Activated naive CD8-positive, alpha-beta T cell treated with anti-CD3 and anti-CD28 coated beads for 36 hours (primary cell): ENCODE measurements around the gene UEVLD. TPM values are rescaled to one million over a fixed set of nuclear protein-coding genes. Genes with fewer than 3 reads are reported as not detected.

Experiments
- DNase-seq: peaks from one replicate; pipeline ENCODE4 v3.0.0; 2021
- H3K27ac Mint-ChIP-seq: one replicate; pipeline ENCODE4 v1.8.0; 2022; ENCODE audit warnings: mild to moderate bottlenecking, moderate library complexity, mixed read lengths
- H3K27me3 Mint-ChIP-seq: one replicate; pipeline ENCODE4 v1.8.0; 2022; ENCODE audit warnings: mild to moderate bottlenecking, mixed read lengths
- H3K36me3 Mint-ChIP-seq: one replicate; pipeline ENCODE4 v1.8.0; 2021; ENCODE audit warnings: mild to moderate bottlenecking, mixed read lengths
- H3K4me1 Mint-ChIP-seq: one replicate; pipeline ENCODE4 v1.8.0; 2021; ENCODE audit warnings: mixed read lengths
- H3K4me3 Mint-ChIP-seq: one replicate; pipeline ENCODE4 v1.8.0; 2022; ENCODE audit warnings: mild to moderate bottlenecking, moderate library complexity, mixed read lengths
- H3K9me3 Mint-ChIP-seq: one replicate; pipeline ENCODE4 v1.8.0; 2022; ENCODE audit warnings: mixed read lengths
- total RNA-seq, 2 experiments: library from RNA; stranded (reverse); gene quantifications; one replicate each; pipeline ENCODE4 v1.2.3, GENCODE V29; 2021

The UEVLD gene
- total RNA-seq: 10 to 100 TPM; 15.4 to 15.7 TPM

- H3K27me3 Mint-ChIP-seq: no peaks in the 10 kb centered on the region
- H3K27ac Mint-ChIP-seq: no peak within 1 kb of the TSS
- H3K9me3 Mint-ChIP-seq: no peaks in the 10 kb centered on the region
These were observed at the start of gene UEVLD for GRCh38 chr11:18588297-18589252. TSS of gene UEVLD (minus strand) at chr11:18588734. CDS start at chr11:18588654, 80 bp downstream.

GRCh38 chr11:18634140-18635032 is 45.9 kb upstream of the UEVLD start, which contains the start of gene SPTY2D1:
TSS of gene SPTY2D1 (minus strand) at chr11:18634342. CDS start at chr11:18634257, 85 bp downstream.
- H3K4me3 Mint-ChIP-seq: peak within 1 kb of the TSS; percentile 93
- no peaks in the 10 kb centered on the region for H3K27me3 Mint-ChIP-seq
- peaks cover 2% of the 10 kb centered on the region for H3K36me3 Mint-ChIP-seq
- peak; percentile 98 for DNase-seq
- H3K4me1 Mint-ChIP-seq: peaks cover 26% of the 10 kb centered on the region
- no peaks in the 10 kb centered on the region for H3K9me3 Mint-ChIP-seq
- peak within 1 kb of the TSS; percentile 98 for H3K27ac Mint-ChIP-seq

More at GRCh38 chr11:18588297-18589252, at the start of gene UEVLD:
- Mint-ChIP-seq H3K36me3 (no peaks in the 10 kb centered on the region), H3K4me3 (no peak within 1 kb of the TSS), H3K4me1 (peaks cover 7% of the 10 kb centered on the region)
- DNase-seq: peak; percentile 79

GRCh38 chr11:18633256-18634139 is 45.0 kb upstream of the UEVLD start:
- Mint-ChIP-seq H3K27me3 (no peaks in the 10 kb centered on the region), H3K27ac (peak overlapping the region; percentile 98), H3K4me3 (peak overlapping the region; percentile 93), H3K9me3 (no peaks in the 10 kb centered on the region), H3K36me3 (peaks cover 2% of the 10 kb centered on the region), H3K4me1 (peaks cover 30% of the 10 kb centered on the region)
- peak; percentile 26 for DNase-seq

GRCh38 chr11:18632841-18633240 is 44.3 kb upstream of the UEVLD start:
- H3K27ac Mint-ChIP-seq: no peak overlapping the region
- peaks cover 6% of the 10 kb centered on the region for H3K36me3 Mint-ChIP-seq
- no peak for DNase-seq
- H3K4me3 Mint-ChIP-seq: peak overlapping the region; percentile 93
- no peaks in the 10 kb centered on the region for H3K9me3 Mint-ChIP-seq
- H3K4me1 Mint-ChIP-seq: peaks cover 35% of the 10 kb centered on the region
- no peaks in the 10 kb centered on the region for H3K27me3 Mint-ChIP-seq

DNA sequence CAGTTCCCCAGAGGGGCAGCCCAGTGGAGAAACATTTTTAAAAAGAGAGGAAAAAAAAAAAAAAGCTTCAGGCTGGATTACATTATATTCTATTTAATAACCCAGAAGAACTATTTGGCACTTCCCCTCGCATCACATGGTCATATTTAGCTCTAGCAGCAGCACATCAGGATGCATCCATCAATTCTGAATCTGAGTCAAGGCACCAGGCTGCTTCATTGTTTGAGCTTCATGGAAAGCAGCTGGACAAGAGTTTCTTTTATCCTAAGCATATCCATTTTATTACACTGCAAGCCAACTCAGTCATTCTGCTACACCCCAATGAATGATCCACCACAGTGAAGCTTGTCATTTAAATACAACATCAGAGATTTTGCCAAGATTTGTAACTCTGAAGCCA is 35.6 kb upstream of the UEVLD start:
- no peaks in the 10 kb centered on the region for H3K9me3 Mint-ChIP-seq
- no peaks in the 10 kb centered on the region for H3K27me3 Mint-ChIP-seq
- no peak overlapping the region for H3K27ac Mint-ChIP-seq
- H3K4me3 Mint-ChIP-seq: no peak overlapping the region
- H3K4me1 Mint-ChIP-seq: peaks cover 36% of the 10 kb centered on the region
- DNase-seq: no peak
- peaks cover 20% of the 10 kb centered on the region for H3K36me3 Mint-ChIP-seq

DNA sequence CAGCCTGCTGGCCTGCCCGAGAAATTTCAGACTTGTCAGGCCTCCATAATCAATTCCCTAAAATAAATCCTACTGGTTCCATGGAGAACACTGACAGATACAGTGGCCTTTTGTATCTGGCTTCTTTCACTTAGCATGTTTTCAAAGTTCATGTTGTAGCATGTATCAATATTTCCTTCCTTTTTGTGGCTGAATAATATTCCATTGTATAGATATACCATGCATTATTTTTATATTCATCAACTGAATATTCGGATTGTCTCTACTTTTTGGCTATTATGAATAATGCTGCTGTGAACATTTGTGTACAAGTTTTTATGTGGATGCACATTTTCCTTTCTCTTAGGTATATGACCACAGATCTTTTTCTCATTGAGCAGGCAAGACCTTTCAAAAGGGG is 35.2 kb upstream of the UEVLD start:
- Mint-ChIP-seq H3K27ac (no peak overlapping the region), H3K36me3 (peaks cover 20% of the 10 kb centered on the region), H3K27me3 (no peaks in the 10 kb centered on the region), H3K4me1 (peaks cover 36% of the 10 kb centered on the region), H3K9me3 (no peaks in the 10 kb centered on the region), H3K4me3 (no peak overlapping the region)
- no peak for DNase-seq

DNA sequence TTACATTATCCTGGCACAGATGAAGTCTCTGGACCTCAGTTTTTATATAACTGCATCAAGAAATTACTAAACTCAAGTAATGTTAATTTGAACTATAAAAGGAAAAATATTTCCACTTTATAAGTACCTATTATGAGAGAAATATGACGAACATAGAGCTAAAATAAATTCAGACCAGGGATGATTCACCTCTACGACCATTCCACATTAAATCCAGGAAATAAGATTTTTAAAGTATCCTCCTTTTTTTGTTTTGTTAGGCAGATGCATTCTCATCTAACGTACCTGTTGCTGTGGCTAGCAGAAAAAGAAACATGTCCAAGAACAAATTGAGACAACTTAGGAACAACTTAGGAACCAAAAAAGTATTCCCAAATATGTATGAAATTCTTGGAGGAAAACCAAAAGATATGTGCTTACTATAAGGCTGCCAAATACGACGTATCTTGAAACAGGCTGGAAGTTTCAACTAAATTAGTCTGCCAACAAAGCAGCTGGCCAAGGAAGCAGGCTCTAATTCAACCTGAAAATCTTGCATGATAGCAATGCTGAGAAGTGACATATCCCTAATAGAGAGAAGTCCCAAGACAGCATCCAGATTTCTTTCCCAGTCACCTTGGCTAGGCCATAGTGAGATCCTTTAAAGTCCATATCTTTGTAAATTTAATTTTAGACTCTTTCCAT is 29.9 kb upstream of the UEVLD start:
- Mint-ChIP-seq H3K27me3 (no peaks in the 10 kb centered on the region), H3K4me1 (peaks cover 53% of the 10 kb centered on the region), H3K27ac (peak overlapping the region; percentile 70), H3K36me3 (peaks cover 19% of the 10 kb centered on the region), H3K4me3 (peak overlapping the region; percentile 54), H3K9me3 (no peaks in the 10 kb centered on the region)
- no peak for DNase-seq

- peaks cover 48% of the 10 kb centered on the region for H3K4me1 Mint-ChIP-seq
- H3K27me3 Mint-ChIP-seq: no peaks in the 10 kb centered on the region
- H3K4me3 Mint-ChIP-seq: peak overlapping the region; percentile 54
- peak overlapping the region; percentile 70 for H3K27ac Mint-ChIP-seq
- H3K36me3 Mint-ChIP-seq: peaks cover 18% of the 10 kb centered on the region
- H3K9me3 Mint-ChIP-seq: no peaks in the 10 kb centered on the region
- peak; percentile 25 for DNase-seq
These were observed 29.3 kb upstream of the UEVLD start for GRCh38 chr11:18617688-18618341.

DNA sequence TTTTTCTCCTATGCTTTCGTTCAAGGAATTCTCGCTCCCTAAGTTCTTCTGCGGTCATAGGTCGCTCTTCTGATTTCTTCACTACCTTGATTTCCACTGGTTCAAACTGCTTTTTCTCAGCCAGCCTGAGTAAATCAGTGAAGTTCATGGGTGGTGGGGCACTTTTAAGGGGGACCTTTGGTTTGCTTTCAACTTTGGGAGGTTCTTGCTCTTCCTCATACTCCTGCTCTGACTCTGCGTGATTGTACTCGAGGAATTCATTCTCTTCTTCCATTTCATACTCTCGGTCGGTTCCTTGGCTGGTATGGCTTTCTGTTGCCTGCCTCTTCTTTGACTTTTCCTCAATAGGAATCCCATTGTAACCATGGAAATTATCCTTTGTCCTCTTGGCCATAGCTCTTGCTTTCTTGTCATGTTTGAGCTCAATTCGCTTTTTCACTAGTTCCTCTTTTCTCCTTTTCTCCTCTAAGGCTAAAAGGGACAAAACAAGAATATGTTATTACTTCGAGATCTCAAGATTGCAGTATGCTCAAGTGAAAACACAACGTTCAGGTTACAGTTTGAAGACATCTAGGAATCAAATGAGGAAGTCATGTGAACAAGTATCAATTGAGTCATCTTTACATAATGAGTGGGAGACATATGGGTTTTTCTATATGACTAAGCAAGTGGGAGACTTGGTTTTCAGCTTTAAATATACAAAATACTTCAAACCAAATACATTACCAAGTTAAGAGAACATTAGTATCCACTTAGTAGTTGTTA is 27.3 kb upstream of the UEVLD start:
- H3K9me3 Mint-ChIP-seq: no peaks in the 10 kb centered on the region
- H3K4me3 Mint-ChIP-seq: peak overlapping the region; percentile 7
- no peaks in the 10 kb centered on the region for H3K27me3 Mint-ChIP-seq

GRCh38 chr11:18614667-18615066 is 26.1 kb upstream of the UEVLD start:
- DNase-seq: no peak
- Mint-ChIP-seq H3K36me3 (peaks cover 20% of the 10 kb centered on the region), H3K27ac (no peak overlapping the region), H3K4me3 (no peak overlapping the region), H3K9me3 (no peaks in the 10 kb centered on the region), H3K4me1 (peaks cover 38% of the 10 kb centered on the region), H3K27me3 (no peaks in the 10 kb centered on the region)

More for the DNA sequence above, 27.3 kb upstream of the UEVLD start:
- DNase-seq: no peak
- H3K36me3 Mint-ChIP-seq: peaks cover 16% of the 10 kb centered on the region
- peak overlapping the region; percentile 85 for H3K27ac Mint-ChIP-seq
- H3K4me1 Mint-ChIP-seq: peaks cover 42% of the 10 kb centered on the region

DNA sequence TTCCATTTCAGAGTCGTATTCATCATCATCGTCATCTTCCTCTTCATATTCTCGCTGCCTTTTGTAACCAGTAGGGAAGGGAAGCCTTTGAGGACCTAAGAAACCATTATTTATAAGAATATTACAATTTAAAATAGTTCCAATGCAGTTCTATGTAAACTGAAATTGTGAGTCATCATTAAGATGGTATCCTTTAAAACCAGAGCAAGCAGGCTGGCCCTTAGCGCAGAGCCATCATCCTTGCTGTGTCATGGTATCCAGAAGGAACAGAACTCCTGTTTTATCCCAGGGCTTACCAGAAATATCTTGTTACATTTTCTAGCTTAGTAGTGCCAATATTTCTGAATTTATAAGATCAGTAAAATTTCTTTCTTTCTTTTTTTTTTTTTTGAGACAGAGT is 23.9 kb upstream of the UEVLD start:
- Mint-ChIP-seq H3K4me1 (peaks cover 18% of the 10 kb centered on the region), H3K27ac (no peak overlapping the region), H3K27me3 (no peaks in the 10 kb centered on the region), H3K9me3 (no peaks in the 10 kb centered on the region), H3K36me3 (peaks cover 20% of the 10 kb centered on the region), H3K4me3 (no peak overlapping the region)
- DNase-seq: no peak

DNA sequence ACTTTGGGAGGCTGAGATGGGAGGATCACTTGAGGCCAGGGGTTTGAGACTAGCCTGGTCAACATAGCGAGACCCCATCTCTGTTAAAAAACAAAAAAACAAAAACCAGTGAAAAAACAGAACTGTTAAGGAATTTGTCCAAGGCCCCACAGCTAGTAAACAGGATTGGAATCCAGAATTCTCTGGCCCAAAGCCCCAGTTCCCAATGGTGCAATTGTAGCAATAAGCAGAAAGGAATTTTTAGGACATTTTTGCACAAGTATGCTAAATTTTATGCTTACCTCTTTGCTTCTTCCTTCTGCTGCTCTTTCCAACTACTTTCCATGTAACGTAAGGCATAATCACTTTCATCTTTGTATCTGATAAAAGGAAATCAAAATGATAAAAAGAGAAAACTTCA is 22.7 kb upstream of the UEVLD start:
- Mint-ChIP-seq H3K27ac (no peak overlapping the region), H3K4me1 (peaks cover 7% of the 10 kb centered on the region), H3K9me3 (no peaks in the 10 kb centered on the region), H3K36me3 (peaks cover 24% of the 10 kb centered on the region), H3K27me3 (no peaks in the 10 kb centered on the region), H3K4me3 (no peak overlapping the region)
- DNase-seq: no peak

GRCh38 chr11:18608376-18608775 is 19.8 kb upstream of the UEVLD start:
- Mint-ChIP-seq H3K4me3 (no peak overlapping the region), H3K9me3 (no peaks in the 10 kb centered on the region), H3K36me3 (peaks cover 10% of the 10 kb centered on the region), H3K4me1 (no peaks in the 10 kb centered on the region), H3K27me3 (no peaks in the 10 kb centered on the region), H3K27ac (no peak overlapping the region)
- DNase-seq: no peak
